CD4-positive, alpha-beta T cell treated with Interleukin-4 for 4 hours (primary cell): ENCODE data around the gene CAMSAP2.
"Not testable (repeated sequence)": the region's sequence is repeated elsewhere in the genome, so short reads cannot be mapped to it uniquely, and the experiment has no call there.

ENCODE experiments used
- DNase-seq: peaks from one replicate; pipeline ENCODE4 v3.0.0-alpha.2; 2020

Gene CAMSAP2

GRCh38 chr1:200783926-200784325 lies 45.2 kb downstream of the CAMSAP2 start:
- DNase-seq, result no peak

- DNase-seq, result no peak
Measured at GRCh38 chr1:200784576-200784975, 45.9 kb downstream of the CAMSAP2 start.

GRCh38 chr1:200786788-200787187 lies 48.1 kb downstream of the CAMSAP2 start:
- DNase-seq, result no peak

- DNase-seq, result no peak
Measured at GRCh38 chr1:200787896-200788387, 49.2 kb downstream of the CAMSAP2 start.

GRCh38 chr1:200791012-200791411 lies 52.3 kb downstream of the CAMSAP2 start:
- DNase-seq, result not testable (repeated sequence)

- no peak for DNase-seq
Measured at GRCh38 chr1:200793677-200794076, 55.0 kb downstream of the CAMSAP2 start.

- DNase-seq, result no peak
Measured at GRCh38 chr1:200794506-200795065, 55.9 kb downstream of the CAMSAP2 start.

GRCh38 chr1:200795156-200795555 lies 56.5 kb downstream of the CAMSAP2 start:
- no peak for DNase-seq

- DNase-seq, result no peak
Measured at GRCh38 chr1:200802042-200802441, 63.3 kb downstream of the CAMSAP2 start.

GRCh38 chr1:200802865-200803512 lies 64.3 kb downstream of the CAMSAP2 start:
- DNase-seq, result peak; percentile 64

- no peak for DNase-seq
Measured at GRCh38 chr1:200805719-200806118, 67.0 kb downstream of the CAMSAP2 start.

- no peak for DNase-seq
Measured at GRCh38 chr1:200808846-200809245, 70.2 kb downstream of the CAMSAP2 start.

- DNase-seq, result no peak
Measured at GRCh38 chr1:200811704-200812103, 73.0 kb downstream of the CAMSAP2 start.

- DNase-seq, result not testable (repeated sequence)
Measured at GRCh38 chr1:200816624-200817224, 78.0 kb downstream of the CAMSAP2 start.

GRCh38 chr1:200818248-200818647 lies 79.6 kb downstream of the CAMSAP2 start:
- DNase-seq, result no peak

GRCh38 chr1:200819726-200820125 lies 81.0 kb downstream of the CAMSAP2 start:
- DNase-seq, result no peak

GRCh38 chr1:200831091-200831490 lies 92.4 kb downstream of the CAMSAP2 start:
- DNase-seq, result no peak

GRCh38 chr1:200834383-200834782 lies 95.7 kb downstream of the CAMSAP2 start:
- no peak for DNase-seq

- DNase-seq, result no peak
Measured at GRCh38 chr1:200836213-200836612, 97.5 kb downstream of the CAMSAP2 start.

- peak; percentile 10 for DNase-seq
Measured at GRCh38 chr1:200837931-200838571, 99.4 kb downstream of the CAMSAP2 start.

GRCh38 chr1:200838676-200839445 lies 100.2 kb downstream of the CAMSAP2 start:
- no peak for DNase-seq

- DNase-seq, result no peak
Measured at GRCh38 chr1:200845360-200845759, 106.7 kb downstream of the CAMSAP2 start.

GRCh38 chr1:200846398-200846797 lies 107.7 kb downstream of the CAMSAP2 start:
- DNase-seq, result no peak
